Endothelial cell of umbilical vein (primary cell): ENCODE results near the gene SCAMP5. TPM values are rescaled to one million over a fixed set of nuclear protein-coding genes. Genes with fewer than 3 reads are reported as not detected.

Source experiments
- BruUV-seq: library from RNA; stranded (reverse); fragments of 400-500 nt; replicated peaks from 2 replicates; lab custom pipeline; 2021; lab: Mats Ljungman, UMichigan
- CTCF ChIA-PET: fragments of 300-600, 350-600 bp; sonication (Branson Sonifier 250); formaldehyde crosslinking; loops from one replicate; lab custom pipeline; 2021; ENCODE audit warnings: antibody characterized with exemption, inconsistent platforms; lab: Charles Lee
- POLR2A ChIA-PET: fragments of 300-600, 350-600 bp; sonication (Branson Sonifier 250); formaldehyde crosslinking; loops from one replicate; lab custom pipeline; 2021; ENCODE audit warnings: antibody characterized with exemption, inconsistent platforms; lab: Charles Lee
- DNase-seq: peaks from one replicate; pipeline ENCODE4 v3.0.0-alpha.2; 2011; ENCODE audit warnings: low read depth, low spot score
- FAIRE-seq: peaks from 2 replicates; lab custom pipeline; 2011; peaks lifted over from hg19 to GRCh38; lab: Jason Lieb, UNC
- H2AFZ ChIP-seq: 2 replicates; pipeline ENCODE4 v1.6.0; 2012; ENCODE audit warnings: low read depth, low read length, control low read depth, inconsistent platforms
- H3K27ac ChIP-seq: 2 replicates; pipeline ENCODE4 v1.5.1; 2011; ENCODE audit warnings: low read depth, mild to moderate bottlenecking, control low read depth, low read length, moderate library complexity; ENCODE audit not compliant: insufficient read depth
- H3K27me3 ChIP-seq, 2 experiments: 2 replicates each; pipeline versions ENCODE4 v1.6.0 to v1.6.1; 2011; ENCODE audit warnings: low read length in 2 of 2, mixed read lengths in 1 of 2; ENCODE audit not compliant: control insufficient read depth in 2 of 2, insufficient read depth in 2 of 2
- H3K36me3 ChIP-seq, 2 experiments: 2 replicates in 1 of 2; 3 replicates in 1 of 2; pipeline ENCODE4 v1.5.1; 2011; ENCODE audit warnings: low read length in 2 of 2, mild to moderate bottlenecking in 1 of 2, moderate library complexity in 1 of 2; ENCODE audit not compliant: control insufficient read depth in 2 of 2, insufficient read depth in 2 of 2; ENCODE audit errors: extremely low read depth in 1 of 2
- H3K4me1 ChIP-seq: 3 replicates; pipeline ENCODE4 v1.5.1; 2011; ENCODE audit warnings: mild to moderate bottlenecking, low read length; ENCODE audit not compliant: control insufficient read depth, insufficient read depth; ENCODE audit errors: extremely low read depth
- H3K4me2 ChIP-seq: 2 replicates; pipeline ENCODE4 v1.6.1; 2011; ENCODE audit warnings: low read length, control low read depth, mixed read lengths; ENCODE audit not compliant: insufficient read depth
- H3K4me3 ChIP-seq, 3 experiments: fragments of 200-600 bp in 1 of 3; sonication (generic), shearing (Covaris generic) in 1 of 3; replicated peaks in 1 of 3; 2 replicates each; pipeline ENCODE4 v1.5.1; 2011 to 2016; ENCODE audit warnings: control low read depth in 3 of 3, low read length in 3 of 3, mild to moderate bottlenecking in 2 of 3, inconsistent platforms in 1 of 3, low read depth in 1 of 3, moderate library complexity in 1 of 3; ENCODE audit not compliant: insufficient read depth in 1 of 3
- H3K79me2 ChIP-seq: 2 replicates; pipeline ENCODE4 v1.6.0; 2012; ENCODE audit warnings: low read length, inconsistent platforms; ENCODE audit not compliant: control insufficient read depth, insufficient read depth
- H3K9ac ChIP-seq: replicated peaks from 2 replicates; pipeline ENCODE3; 2011; ENCODE audit warnings: low read length, control low read depth; ENCODE audit not compliant: insufficient read depth; ENCODE audit errors: extremely low read depth
- H3K9me1 ChIP-seq: replicated peaks from 3 replicates; pipeline ENCODE4 v1.6.0; 2011; ENCODE audit warnings: mild to moderate bottlenecking, low read length; ENCODE audit not compliant: control insufficient read depth, insufficient read depth; ENCODE audit errors: extremely low read depth
- H3K9me3 ChIP-seq: replicated peaks from 2 replicates; pipeline ENCODE4 v1.5.1; 2012; ENCODE audit warnings: low read length, inconsistent platforms; ENCODE audit not compliant: control insufficient read depth, insufficient read depth
- H4K20me1 ChIP-seq: replicated peaks from 2 replicates; pipeline ENCODE3; 2011; ENCODE audit warnings: mild to moderate bottlenecking, low read length; ENCODE audit not compliant: control insufficient read depth, insufficient read depth; ENCODE audit errors: extremely low read depth
- EZH2 ChIP-seq: IDR thresholded peaks from 2 replicates; pipeline ENCODE4 v1.6.1; 2012; ENCODE audit warnings: borderline replicate concordance, low read depth, mild to moderate bottlenecking, moderate library complexity, low read length, inconsistent platforms; ENCODE audit not compliant: severe bottlenecking
- FOS ChIP-seq: IDR thresholded peaks from 2 replicates; pipeline ENCODE4 v1.6.1; 2011; ENCODE audit warnings: mild to moderate bottlenecking, low read length, moderate library complexity, borderline replicate concordance; ENCODE audit not compliant: insufficient read depth
- GATA2 ChIP-seq: IDR thresholded peaks from 2 replicates; pipeline ENCODE4 v1.7.0; 2011; ENCODE audit warnings: low read depth, mild to moderate bottlenecking, moderate library complexity, mixed read lengths, low read length; ENCODE audit not compliant: insufficient read length, insufficient read depth
- JUN ChIP-seq: IDR thresholded peaks from 2 replicates; pipeline ENCODE4 v1.6.1; 2011; ENCODE audit warnings: borderline replicate concordance, low read depth; ENCODE audit not compliant: insufficient read length, insufficient read depth
- MAX ChIP-seq: IDR thresholded peaks from 2 replicates; pipeline ENCODE4 v1.6.1; 2011; ENCODE audit not compliant: insufficient read depth, insufficient read length
- MYC ChIP-seq: IDR thresholded peaks from one replicate; pipeline ENCODE4 v1.6.1; 2011; ENCODE audit warnings: mild to moderate bottlenecking, low read depth, low read length
- POLR2A ChIP-seq: IDR thresholded peaks from 2 replicates; pipeline ENCODE4 v1.6.1; 2012; ENCODE audit warnings: low read depth, mild to moderate bottlenecking, control low read depth, low read length
- POLR2AphosphoS5 ChIP-seq: IDR thresholded peaks from 2 replicates; pipeline ENCODE4 v1.6.1; 2012; ENCODE audit warnings: low read depth, mild to moderate bottlenecking, control low read depth, low read length, moderate library complexity; ENCODE audit not compliant: insufficient read depth
- dilution Hi-C: fragments of 300-500 bp; cut with MboI; formaldehyde crosslinking; loops from one replicate; pipeline ENCODE4 v1.15.0; 2019; ENCODE audit warnings: low sequenced_read_pairs; ENCODE audit not compliant: extremely low pct_ligation_motif_present
- intact Hi-C: fragments of 100-400 bp; cut with micrococcal nuclease; formaldehyde crosslinking; loops from one replicate; pipeline ENCODE4 v1.10.0; 2022
- polyA plus RNA-seq, 4 experiments: library from polyadenylated mRNA; depleted of rRNA in 3 of 4; stranded (reverse) in 3 of 4; unstranded in 1 of 4; fragments of >200 nt; gene quantifications; 2 replicates each; pipeline versions ENCODE4 v1.2.1 to v1.2.3, GENCODE V29; 2011 to 2012; ENCODE audit warnings: missing spikeins in 1 of 4
- total RNA-seq: library from RNA; stranded (reverse); gene quantifications from 2 replicates; pipeline ENCODE4 v1.2.3, GENCODE V29; 2021
- TF ChIP-seq, protein P1 (sequence below), 2 donors: IDR thresholded peaks; 1 replicate in 1 of 2; 2 replicates in 1 of 2; pipeline ENCODE4 v1.5.1; 2011; ENCODE audit warnings: low read length in 2 of 2, mild to moderate bottlenecking in 2 of 2, moderate library complexity in 2 of 2, control low read depth in 1 of 2, inconsistent platforms in 1 of 2, low read depth in 1 of 2; ENCODE audit not compliant: insufficient read depth in 1 of 2; ENCODE audit errors: extremely low read depth in 1 of 2

Gene SCAMP5
- total and polyA plus RNA-seq, 2 donors (not counting 3 experiments of a cell fraction or from before 2014, with no cell fraction given): 1.9 to 6.2 TPM

DNA sequence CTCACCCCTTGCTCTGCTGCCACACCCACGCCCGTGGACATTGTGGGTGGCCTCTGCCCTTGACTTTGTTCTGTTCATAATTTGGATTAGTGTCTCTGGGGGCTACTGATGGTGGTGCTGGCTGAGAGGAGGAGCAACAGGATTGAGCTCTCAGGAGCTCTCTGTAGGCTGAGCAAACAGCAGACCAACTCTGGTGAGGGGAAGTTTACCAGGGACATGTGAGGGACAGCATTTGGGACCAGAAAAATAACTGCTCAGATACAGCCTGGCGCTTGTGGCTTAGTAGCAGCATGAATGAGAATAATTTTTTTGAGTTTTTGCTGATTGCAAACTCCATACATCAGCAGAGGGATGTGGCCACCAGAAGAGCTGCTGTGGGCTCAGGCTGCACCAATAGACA, 42.9 kb downstream of the SCAMP5 start:
- FAIRE-seq (peak; percentile 63), DNase-seq (no peak)
- Histone ChIP-seq H4K20me1 (no peaks in the 10 kb centered on the region), H3K4me1 (peaks cover 13% of the 10 kb centered on the region), H3K9ac (no peak overlapping the region), H3K79me2 (no peaks in the 10 kb centered on the region), H3K9me3 (no peaks in the 10 kb centered on the region), H3K27ac (no peak overlapping the region), H3K27me3 (no peaks in the 10 kb centered on the region), H3K9me1 (no peaks in the 10 kb centered on the region), H3K4me3 (no peak overlapping the region), H3K36me3 (no peaks in the 10 kb centered on the region), H2AFZ (no peak overlapping the region), H3K4me2 (no peak overlapping the region)
- ChIA-PET CTCF (interaction anchor here (1.4 to 2.4 kb wide), 4 partner anchors 8 to 166 kb away, joined by 3 to 13 read pairs (median 8); partner anchors contain the start of genes C15orf39 and PPCDC), POLR2A (interaction anchor here (1.6 kb wide), 1 partner anchor 163 kb away, joined by 5 read pairs; the partner anchor contains the start of gene C15orf39)
- dilution Hi-C loops (no loop called here), intact Hi-C loops (no loop called here)
- no peak for TF ChIP-seq POLR2AphosphoS5
- TF ChIP-seq POLR2A: no peak
- no peak for TF ChIP-seq MAX
- TF ChIP-seq MYC: no peak
- no peak for TF ChIP-seq GATA2
- TF ChIP-seq FOS: no peak
- no peak for TF ChIP-seq JUN
- TF ChIP-seq, protein P1, sequence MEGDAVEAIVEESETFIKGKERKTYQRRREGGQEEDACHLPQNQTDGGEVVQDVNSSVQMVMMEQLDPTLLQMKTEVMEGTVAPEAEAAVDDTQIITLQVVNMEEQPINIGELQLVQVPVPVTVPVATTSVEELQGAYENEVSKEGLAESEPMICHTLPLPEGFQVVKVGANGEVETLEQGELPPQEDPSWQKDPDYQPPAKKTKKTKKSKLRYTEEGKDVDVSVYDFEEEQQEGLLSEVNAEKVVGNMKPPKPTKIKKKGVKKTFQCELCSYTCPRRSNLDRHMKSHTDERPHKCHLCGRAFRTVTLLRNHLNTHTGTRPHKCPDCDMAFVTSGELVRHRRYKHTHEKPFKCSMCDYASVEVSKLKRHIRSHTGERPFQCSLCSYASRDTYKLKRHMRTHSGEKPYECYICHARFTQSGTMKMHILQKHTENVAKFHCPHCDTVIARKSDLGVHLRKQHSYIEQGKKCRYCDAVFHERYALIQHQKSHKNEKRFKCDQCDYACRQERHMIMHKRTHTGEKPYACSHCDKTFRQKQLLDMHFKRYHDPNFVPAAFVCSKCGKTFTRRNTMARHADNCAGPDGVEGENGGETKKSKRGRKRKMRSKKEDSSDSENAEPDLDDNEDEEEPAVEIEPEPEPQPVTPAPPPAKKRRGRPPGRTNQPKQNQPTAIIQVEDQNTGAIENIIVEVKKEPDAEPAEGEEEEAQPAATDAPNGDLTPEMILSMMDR (IDR thresholded peaks at IDR 0.05; ENCODE audit: extremely low read depth in 1 of 2, insufficient read depth in 1 of 2, low read depth in 1 of 2, low read length in 2 of 2): no peak
- no peak for TF ChIP-seq EZH2
- no TSS peak for BruUV-seq
